Peyer's patch (tissue), 4 donors: ENCODE data around the gene NEK8.

Experiments used
- CTCF ChIP-seq, 6 experiments: fragments of 450-650 bp in 4 of 6; fragments of 200-600 bp in 2 of 6; sonication (generic) in 1 of 6; IDR thresholded peaks; one replicate each; pipeline ENCODE4 v1.5.1; 2017 to 2019; ENCODE audit warnings: antibody characterized with exemption in 6 of 6, mild to moderate bottlenecking in 3 of 6, moderate library complexity in 1 of 6
- POLR2A ChIP-seq, 2 donors: fragments of 450-650 bp; IDR thresholded peaks; one replicate each; pipeline ENCODE4 v1.5.1; 2017; ENCODE audit warnings: antibody characterized with exemption in 2 of 2, mild to moderate bottlenecking in 2 of 2, moderate library complexity in 2 of 2

- no peak for TF ChIP-seq POLR2A (IDR thresholded peaks at IDR 0.05)
- TF ChIP-seq CTCF (IDR thresholded peaks at IDR 0.05) = no peak
These were observed 39.6 kb upstream of the NEK8 start for GRCh38 chr17:28689011-28689410.
